Progenitor cell of endocrine pancreas (in vitro differentiated cells): ENCODE data around the gene JUN. TPM values are rescaled to one million over a fixed set of nuclear protein-coding genes. Genes with fewer than 3 reads are reported as not detected.

ENCODE experiments used
- DNase-seq: peaks from one replicate; pipeline ENCODE4 v3.0.0; 2021; ENCODE audit warnings: low spot score; ENCODE audit not compliant: unreplicated experiment
- H3K27ac Mint-ChIP-seq: 2 replicates; pipeline ENCODE4 v1.8.0; 2021; ENCODE audit warnings: mild to moderate bottlenecking, moderate library complexity, mixed read lengths
- H3K27me3 Mint-ChIP-seq: 2 replicates; pipeline ENCODE4 v1.8.0; 2021; ENCODE audit warnings: mixed read lengths
- H3K36me3 Mint-ChIP-seq: 2 replicates; pipeline ENCODE4 v1.8.0; 2022; ENCODE audit warnings: mixed read lengths; ENCODE audit not compliant: insufficient read depth
- H3K4me1 Mint-ChIP-seq: 2 replicates; pipeline ENCODE4 v1.8.0; 2021; ENCODE audit warnings: low read depth, mixed read lengths
- H3K4me3 Mint-ChIP-seq: 2 replicates; pipeline ENCODE4 v1.8.0; 2021; ENCODE audit warnings: low read depth, mild to moderate bottlenecking, moderate library complexity, mixed read lengths
- H3K9me3 Mint-ChIP-seq: 2 replicates; pipeline ENCODE4 v1.8.0; 2021; ENCODE audit warnings: low read depth, mixed read lengths
- CTCF ChIP-seq: fragments of 200-600 bp; sonication (generic); IDR thresholded peaks from one replicate; pipeline ENCODE4 v1.5.0; 2021; ENCODE audit warnings: antibody characterized with exemption, mild to moderate bottlenecking; ENCODE audit not compliant: unreplicated experiment
- total RNA-seq: library from RNA; stranded (reverse); gene quantifications from 2 replicates; pipeline ENCODE4 v1.2.1, GENCODE V29; 2021

Gene JUN
- total RNA-seq, 1 donor from 2014 or later: 107 TPM

DNA sequence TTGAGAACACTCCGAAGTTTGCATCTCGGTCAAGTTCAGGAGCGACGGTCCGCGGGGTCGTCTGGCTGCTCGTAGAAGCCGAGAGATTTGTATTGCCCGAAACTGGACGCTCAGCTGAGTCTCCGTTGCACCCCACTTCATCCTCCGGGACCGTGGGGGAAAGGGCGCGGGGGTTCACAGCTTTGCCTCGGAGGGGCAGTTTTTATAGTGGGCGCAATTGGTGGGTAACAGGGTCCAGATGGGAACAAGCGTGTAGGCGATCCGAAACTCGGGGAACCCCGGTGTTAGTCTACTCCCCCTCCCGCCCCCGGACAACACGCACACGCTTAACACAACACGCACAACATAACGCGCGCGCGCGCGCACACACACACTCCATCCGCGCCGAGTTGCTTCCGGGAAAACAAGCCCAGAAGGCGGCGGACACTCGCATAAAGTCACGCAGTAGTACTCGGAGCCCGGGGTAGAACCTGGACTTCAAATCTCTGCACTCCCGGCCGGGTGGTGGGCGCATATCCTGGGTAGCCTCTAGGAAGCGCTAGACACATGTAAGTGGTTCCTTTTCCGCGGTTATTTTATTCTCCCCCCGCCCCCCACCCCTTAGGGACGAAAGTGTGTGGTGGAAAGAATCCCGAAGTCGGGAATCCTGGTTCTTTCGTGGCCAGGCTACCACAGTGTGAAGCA lies 1.1 kb upstream of the JUN start:
- TF ChIP-seq CTCF: peak; percentile 68
- Mint-ChIP-seq H3K4me1 (peaks cover 17% of the 10 kb centered on the region), H3K27me3 (no peaks in the 10 kb centered on the region), H3K36me3 (peaks cover 17% of the 10 kb centered on the region), H3K9me3 (peaks cover 4% of the 10 kb centered on the region), H3K4me3 (peak overlapping the region; percentile 98), H3K27ac (peak overlapping the region; percentile 100)
- DNase-seq: peak; percentile 57

GRCh38 chr1:58783090-58783992 lies 506 bp downstream of the JUN start:
- H3K4me1 Mint-ChIP-seq: peaks cover 25% of the 10 kb centered on the region
- TF ChIP-seq CTCF: no peak
- peak overlapping the region; percentile 100 for H3K27ac Mint-ChIP-seq
- H3K4me3 Mint-ChIP-seq: peak overlapping the region; percentile 98
- no peaks in the 10 kb centered on the region for H3K27me3 Mint-ChIP-seq
- DNase-seq: peak; percentile 41
- H3K36me3 Mint-ChIP-seq: peaks cover 17% of the 10 kb centered on the region
- H3K9me3 Mint-ChIP-seq: peaks cover 2% of the 10 kb centered on the region

DNA sequence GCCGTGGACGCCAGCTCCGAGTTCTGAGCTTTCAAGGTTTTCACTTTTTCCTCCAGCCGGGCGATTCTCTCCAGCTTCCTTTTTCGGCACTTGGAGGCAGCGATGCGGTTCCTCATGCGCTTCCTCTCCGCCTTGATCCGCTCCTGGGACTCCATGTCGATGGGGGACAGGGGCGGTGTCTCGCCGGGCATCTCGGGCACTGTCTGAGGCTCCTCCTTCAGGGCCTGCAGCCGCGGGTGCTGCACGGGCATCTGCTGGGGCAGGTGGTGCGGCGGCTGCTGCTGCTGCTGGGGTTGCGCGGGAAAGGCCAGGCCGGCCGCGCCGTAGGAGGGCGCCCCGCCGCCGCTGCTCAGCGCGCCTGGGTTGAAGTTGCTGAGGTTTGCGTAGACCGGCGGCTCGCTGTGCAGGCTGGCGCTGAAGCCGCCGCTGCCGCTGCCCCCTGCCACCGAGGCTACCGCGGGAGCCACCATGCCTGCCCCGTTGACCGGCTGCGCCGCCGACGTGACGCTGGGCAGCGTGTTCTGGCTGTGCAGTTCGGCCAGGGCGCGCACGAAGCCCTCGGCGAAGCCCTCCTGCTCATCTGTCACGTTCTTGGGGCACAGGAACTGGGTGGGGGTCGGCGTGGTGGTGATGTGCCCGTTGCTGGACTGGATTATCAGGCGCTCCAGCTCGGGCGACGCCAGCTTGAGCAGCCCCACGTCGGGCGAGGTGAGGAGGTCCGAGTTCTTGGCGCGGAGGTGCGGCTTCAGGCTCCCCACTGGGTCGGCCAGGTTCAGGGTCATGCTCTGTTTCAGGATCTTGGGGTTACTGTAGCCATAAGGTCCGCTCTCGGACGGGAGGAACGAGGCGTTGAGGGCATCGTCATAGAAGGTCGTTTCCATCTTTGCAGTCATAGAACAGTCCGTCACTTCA lies 1.4 kb downstream of the JUN start:
- H3K4me1 Mint-ChIP-seq: peaks cover 25% of the 10 kb centered on the region
- H3K36me3 Mint-ChIP-seq: peaks cover 17% of the 10 kb centered on the region
- no peak for TF ChIP-seq CTCF
- DNase-seq: peak; percentile 33
- H3K4me3 Mint-ChIP-seq: peak overlapping the region; percentile 98
- H3K27ac Mint-ChIP-seq: peak overlapping the region; percentile 100
- H3K9me3 Mint-ChIP-seq: no peaks in the 10 kb centered on the region
- no peaks in the 10 kb centered on the region for H3K27me3 Mint-ChIP-seq

DNA sequence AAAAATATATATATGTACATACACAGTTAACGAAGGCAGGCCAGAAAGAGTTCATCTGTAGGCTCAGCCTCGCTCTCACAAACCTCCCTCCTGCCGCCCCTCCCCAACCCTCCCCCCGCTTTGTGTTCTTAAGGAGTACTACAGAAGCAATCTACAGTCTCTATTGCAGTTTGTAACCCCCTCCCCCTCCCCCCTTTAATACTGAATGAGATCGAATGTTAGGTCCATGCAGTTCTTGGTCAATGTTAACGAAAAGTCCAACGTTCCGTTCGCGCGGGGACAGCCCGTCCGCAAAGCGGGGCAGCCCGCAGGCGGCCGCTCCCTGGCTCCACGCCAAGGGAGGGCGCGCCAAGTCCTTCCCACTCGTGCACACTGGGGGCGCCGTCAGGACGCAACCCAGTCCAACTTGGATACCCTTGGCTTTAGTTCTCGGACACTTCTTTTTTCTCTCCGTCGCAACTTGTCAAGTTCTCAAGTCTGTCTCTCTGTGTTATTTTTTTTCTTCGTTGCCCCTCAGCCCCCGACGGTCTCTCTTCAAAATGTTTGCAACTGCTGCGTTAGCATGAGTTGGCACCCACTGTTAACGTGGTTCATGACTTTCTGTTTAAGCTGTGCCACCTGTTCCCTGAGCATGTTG lies 2.2 kb downstream of the JUN start:
- peak; percentile 38 for DNase-seq
- Mint-ChIP-seq H3K36me3 (peaks cover 17% of the 10 kb centered on the region), H3K4me3 (peak overlapping the region; percentile 98), H3K4me1 (peaks cover 25% of the 10 kb centered on the region), H3K9me3 (no peaks in the 10 kb centered on the region), H3K27ac (peak overlapping the region; percentile 94), H3K27me3 (no peaks in the 10 kb centered on the region)
- TF ChIP-seq CTCF: peak; percentile 55
